Astrocyte (in vitro differentiated cells and primary cell): ENCODE results near the gene CYTH4. TPM values are rescaled to one million over a fixed set of nuclear protein-coding genes. Genes with fewer than 3 reads are reported as not detected.

Source experiments
- DNase-seq: peaks from one replicate; pipeline ENCODE4 v3.0.0-alpha.2; 2010; ENCODE audit warnings: low read depth
- FAIRE-seq: peaks from 2 replicates; lab custom pipeline; 2011; peaks lifted over from hg19 to GRCh38; lab: Jason Lieb, UNC
- H2AFZ ChIP-seq: 2 replicates; pipeline ENCODE4 v1.6.0; 2012; ENCODE audit warnings: low read depth, low read length, inconsistent platforms
- H3K27ac ChIP-seq: 2 replicates; pipeline ENCODE4 v1.5.1; 2011; ENCODE audit warnings: low read depth, low read length, inconsistent platforms
- H3K27me3 ChIP-seq: 2 replicates; pipeline ENCODE4 v1.6.0; 2011; ENCODE audit warnings: low read length, inconsistent platforms; ENCODE audit not compliant: insufficient read depth
- H3K36me3 ChIP-seq: 2 replicates; pipeline ENCODE4 v1.5.1; 2011; ENCODE audit warnings: low read length, inconsistent platforms; ENCODE audit not compliant: insufficient read depth
- H3K4me1 ChIP-seq: 2 replicates; pipeline ENCODE4 v1.5.1; 2011; ENCODE audit warnings: low read length, inconsistent platforms; ENCODE audit not compliant: insufficient read depth
- H3K4me2 ChIP-seq: 2 replicates; pipeline ENCODE4 v1.6.0; 2012; ENCODE audit warnings: low read length, inconsistent platforms
- H3K4me3 ChIP-seq: 2 replicates; pipeline ENCODE4 v1.5.1; 2011; ENCODE audit warnings: low read depth, mild to moderate bottlenecking, low read length, inconsistent platforms; ENCODE audit not compliant: insufficient read depth
- H3K79me2 ChIP-seq: 2 replicates; pipeline ENCODE4 v1.6.0; 2012; ENCODE audit warnings: mild to moderate bottlenecking, low read length, inconsistent platforms; ENCODE audit not compliant: insufficient read depth
- H3K9ac ChIP-seq: 2 replicates; pipeline ENCODE4 v1.6.0; 2012; ENCODE audit warnings: mild to moderate bottlenecking, low read length, inconsistent platforms
- H3K9me3 ChIP-seq: 2 replicates; pipeline ENCODE4 v1.5.1; 2012; ENCODE audit warnings: low read depth, mild to moderate bottlenecking, low read length, inconsistent platforms; ENCODE audit not compliant: insufficient read depth
- H4K20me1 ChIP-seq: 2 replicates; pipeline ENCODE4 v1.6.0; 2012; ENCODE audit warnings: low read length, inconsistent platforms; ENCODE audit not compliant: insufficient read depth
- H3K27ac Mint-ChIP-seq: one replicate; pipeline ENCODE4 v1.8.0; 2021; ENCODE audit warnings: mild to moderate bottlenecking, mixed read lengths; ENCODE audit not compliant: unreplicated experiment
- H3K27me3 Mint-ChIP-seq: one replicate; pipeline ENCODE4 v1.8.0; 2021; ENCODE audit warnings: low read depth, mixed read lengths; ENCODE audit not compliant: unreplicated experiment
- H3K36me3 Mint-ChIP-seq: one replicate; pipeline ENCODE4 v1.8.0; 2021; ENCODE audit warnings: low read depth, mixed read lengths; ENCODE audit not compliant: unreplicated experiment
- H3K4me1 Mint-ChIP-seq: one replicate; pipeline ENCODE4 v1.8.0; 2021; ENCODE audit warnings: low read depth, mixed read lengths; ENCODE audit not compliant: unreplicated experiment
- H3K4me3 Mint-ChIP-seq: one replicate; pipeline ENCODE4 v1.8.0; 2021; ENCODE audit warnings: mild to moderate bottlenecking, moderate library complexity, mixed read lengths; ENCODE audit not compliant: unreplicated experiment
- H3K9me3 Mint-ChIP-seq: one replicate; pipeline ENCODE4 v1.8.0; 2021; ENCODE audit warnings: mild to moderate bottlenecking, mixed read lengths; ENCODE audit not compliant: unreplicated experiment
- EZH2 ChIP-seq: IDR thresholded peaks from 2 replicates; pipeline ENCODE4 v1.6.1; 2012; ENCODE audit warnings: mild to moderate bottlenecking, low read length, inconsistent platforms; ENCODE audit not compliant: insufficient read depth
- total RNA-seq: library from RNA; stranded (reverse); gene quantifications from 2 replicates; pipeline ENCODE4 v1.2.1, GENCODE V29; 2021
- TF ChIP-seq, protein P1 (sequence below): IDR thresholded peaks from 2 replicates; pipeline ENCODE4 v1.5.1; 2011; ENCODE audit warnings: low read depth, mild to moderate bottlenecking, inconsistent platforms, low read length, moderate library complexity; ENCODE audit not compliant: insufficient read depth

The CYTH4 gene
- total RNA-seq, 1 donor from 2014 or later, result not detected

DNA sequence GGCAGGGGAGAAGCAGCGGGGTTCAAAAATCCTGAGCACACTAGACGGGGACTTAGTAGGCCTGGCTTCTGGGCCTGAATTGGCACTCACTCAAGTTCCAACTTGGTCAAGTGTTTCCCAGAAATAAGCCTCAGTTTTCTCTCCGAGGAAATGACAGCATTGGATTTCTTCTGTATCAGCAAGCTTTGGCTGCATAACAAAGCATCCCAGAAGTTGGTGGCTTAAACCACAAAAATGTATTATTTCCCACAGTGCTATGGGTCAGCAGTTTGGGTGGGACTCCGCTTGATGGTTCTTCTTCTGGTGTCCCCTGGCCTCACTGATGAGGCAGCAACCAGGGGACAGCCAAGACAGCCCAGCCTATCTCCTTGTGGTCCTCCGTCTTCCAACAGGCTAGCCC is 1.6 kb upstream of the CYTH4 start:
- no peak overlapping the region for H3K9ac ChIP-seq
- H3K79me2 ChIP-seq, result no peaks in the 10 kb centered on the region
- H3K27ac ChIP-seq, result no peak overlapping the region
- peaks cover 4% of the 10 kb centered on the region for H3K9me3 ChIP-seq
- FAIRE-seq, result no peak
- Mint-ChIP-seq H3K4me3 (no peak overlapping the region), H3K27ac (peak overlapping the region; percentile 26), H3K9me3 (peaks cover 4% of the 10 kb centered on the region), H3K36me3 (peaks cover 2% of the 10 kb centered on the region), H3K27me3 (peaks cover 22% of the 10 kb centered on the region), H3K4me1 (peaks cover 7% of the 10 kb centered on the region)
- H3K36me3 ChIP-seq, result no peaks in the 10 kb centered on the region
- peaks cover 10% of the 10 kb centered on the region for H3K4me1 ChIP-seq
- H2AFZ ChIP-seq, result no peak overlapping the region
- no peak overlapping the region for H3K4me2 ChIP-seq
- TF ChIP-seq, protein P1, sequence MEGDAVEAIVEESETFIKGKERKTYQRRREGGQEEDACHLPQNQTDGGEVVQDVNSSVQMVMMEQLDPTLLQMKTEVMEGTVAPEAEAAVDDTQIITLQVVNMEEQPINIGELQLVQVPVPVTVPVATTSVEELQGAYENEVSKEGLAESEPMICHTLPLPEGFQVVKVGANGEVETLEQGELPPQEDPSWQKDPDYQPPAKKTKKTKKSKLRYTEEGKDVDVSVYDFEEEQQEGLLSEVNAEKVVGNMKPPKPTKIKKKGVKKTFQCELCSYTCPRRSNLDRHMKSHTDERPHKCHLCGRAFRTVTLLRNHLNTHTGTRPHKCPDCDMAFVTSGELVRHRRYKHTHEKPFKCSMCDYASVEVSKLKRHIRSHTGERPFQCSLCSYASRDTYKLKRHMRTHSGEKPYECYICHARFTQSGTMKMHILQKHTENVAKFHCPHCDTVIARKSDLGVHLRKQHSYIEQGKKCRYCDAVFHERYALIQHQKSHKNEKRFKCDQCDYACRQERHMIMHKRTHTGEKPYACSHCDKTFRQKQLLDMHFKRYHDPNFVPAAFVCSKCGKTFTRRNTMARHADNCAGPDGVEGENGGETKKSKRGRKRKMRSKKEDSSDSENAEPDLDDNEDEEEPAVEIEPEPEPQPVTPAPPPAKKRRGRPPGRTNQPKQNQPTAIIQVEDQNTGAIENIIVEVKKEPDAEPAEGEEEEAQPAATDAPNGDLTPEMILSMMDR, result no peak
- no peak for TF ChIP-seq EZH2
- H4K20me1 ChIP-seq, result no peaks in the 10 kb centered on the region
- H3K27me3 ChIP-seq, result no peaks in the 10 kb centered on the region
- no peak overlapping the region for H3K4me3 ChIP-seq
- no peak for DNase-seq

DNA sequence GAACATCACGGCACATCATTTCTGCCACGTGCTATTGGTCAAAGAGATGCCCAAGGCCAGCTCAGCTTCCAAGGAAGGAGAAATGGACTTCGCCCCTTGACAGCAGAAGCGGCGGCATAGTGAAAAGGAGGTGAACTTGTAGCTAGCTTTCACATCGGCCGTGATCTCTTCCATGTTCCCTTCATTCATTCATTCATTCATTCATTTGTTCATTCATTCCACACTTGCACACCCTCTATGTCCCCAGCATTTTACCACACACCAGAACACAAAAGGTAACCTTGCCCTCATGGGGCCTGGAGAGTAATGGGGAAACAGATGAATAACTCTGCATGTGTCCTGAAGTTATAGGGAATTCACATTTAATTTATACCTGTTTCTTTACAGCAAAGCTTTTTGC is 1.1 kb upstream of the CYTH4 start:
- Mint-ChIP-seq H3K27ac (peak overlapping the region; percentile 26), H3K27me3 (peaks cover 26% of the 10 kb centered on the region), H3K9me3 (peaks cover 4% of the 10 kb centered on the region), H3K4me1 (peaks cover 7% of the 10 kb centered on the region), H3K36me3 (peaks cover 2% of the 10 kb centered on the region), H3K4me3 (no peak overlapping the region)
- Histone ChIP-seq H3K27ac (no peak overlapping the region), H3K4me3 (no peak overlapping the region), H3K9ac (no peak overlapping the region), H3K9me3 (peaks cover 4% of the 10 kb centered on the region), H2AFZ (no peak overlapping the region), H3K79me2 (no peaks in the 10 kb centered on the region), H3K27me3 (peaks cover 2% of the 10 kb centered on the region), H3K4me2 (no peak overlapping the region), H4K20me1 (no peaks in the 10 kb centered on the region), H3K4me1 (peaks cover 10% of the 10 kb centered on the region), H3K36me3 (no peaks in the 10 kb centered on the region)
- FAIRE-seq (no peak), DNase-seq (no peak)
- TF ChIP-seq, protein P1, result no peak
- no peak for TF ChIP-seq EZH2

DNA sequence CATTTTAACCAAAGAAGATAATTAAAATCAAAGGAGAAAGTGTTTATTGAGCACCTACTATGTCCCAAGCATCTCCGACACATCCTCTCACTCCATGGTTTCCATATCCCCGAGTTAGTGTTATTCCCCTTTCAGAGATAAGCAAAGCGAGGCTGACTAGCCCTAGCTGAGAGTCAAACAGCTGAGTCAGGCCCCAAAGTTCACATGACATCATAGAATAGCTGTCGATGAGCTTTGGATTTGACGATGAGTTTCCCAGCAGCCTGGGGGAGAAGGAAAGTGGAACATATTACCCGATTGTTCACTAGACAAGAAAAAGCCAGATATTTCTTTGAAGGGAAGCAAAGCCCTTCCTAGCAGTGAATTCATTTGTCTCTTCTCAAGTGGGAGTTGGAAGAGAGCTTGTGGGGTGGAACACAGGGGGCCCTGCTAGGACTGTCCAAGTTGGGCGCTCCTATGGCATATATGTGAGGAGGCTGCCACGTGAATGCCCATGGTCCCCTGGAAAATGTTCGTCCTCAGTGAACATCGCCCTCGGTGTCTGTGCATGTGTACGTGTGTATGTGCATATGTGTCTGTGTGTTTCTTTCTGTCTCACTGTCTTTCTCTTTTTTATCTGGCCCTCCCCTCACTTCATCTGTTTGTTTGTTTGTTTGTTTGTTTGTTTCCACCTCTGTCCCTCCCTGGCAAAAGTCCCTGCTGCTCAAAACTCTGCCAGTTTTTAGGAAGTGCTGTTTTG is 493 bp upstream of the CYTH4 start:
- H3K4me3 ChIP-seq, result no peak overlapping the region
- no peak overlapping the region for H3K9ac ChIP-seq
- no peaks in the 10 kb centered on the region for H4K20me1 ChIP-seq
- no peak for TF ChIP-seq EZH2
- TF ChIP-seq, protein P1, result no peak
- peaks cover 30% of the 10 kb centered on the region for H3K27me3 Mint-ChIP-seq
- H3K4me1 ChIP-seq, result peaks cover 10% of the 10 kb centered on the region
- H3K36me3 ChIP-seq, result no peaks in the 10 kb centered on the region
- peaks cover 2% of the 10 kb centered on the region for H3K36me3 Mint-ChIP-seq
- peak overlapping the region; percentile 41 for H3K4me2 ChIP-seq
- H3K27me3 ChIP-seq, result peaks cover 8% of the 10 kb centered on the region
- H3K9me3 ChIP-seq, result peaks cover 4% of the 10 kb centered on the region
- peaks cover 4% of the 10 kb centered on the region for H3K9me3 Mint-ChIP-seq
- H2AFZ ChIP-seq, result no peak overlapping the region
- H3K27ac Mint-ChIP-seq, result peak overlapping the region; percentile 41
- DNase-seq (no peak), FAIRE-seq (no peak)
- H3K79me2 ChIP-seq, result no peaks in the 10 kb centered on the region
- peak overlapping the region; percentile 12 for H3K4me3 Mint-ChIP-seq
- no peak overlapping the region for H3K27ac ChIP-seq
- H3K4me1 Mint-ChIP-seq, result peaks cover 7% of the 10 kb centered on the region
